CD4-positive, alpha-beta T cell treated with Interleukin-4 for 1 hour (primary cell): ENCODE data around the gene ENTREP3.
A peak's percentile ranks its signal among the peaks of the same experiment; 100 is the strongest.
"Not testable (repeated sequence)": the region's sequence is repeated elsewhere in the genome, so short reads cannot be mapped to it uniquely, and the experiment has no call there.

Experiments used
- DNase-seq, 2 donors: peaks; one replicate each; pipeline ENCODE4 v3.0.0-alpha.2; 2020 to 2022

Gene ENTREP3, protein sequence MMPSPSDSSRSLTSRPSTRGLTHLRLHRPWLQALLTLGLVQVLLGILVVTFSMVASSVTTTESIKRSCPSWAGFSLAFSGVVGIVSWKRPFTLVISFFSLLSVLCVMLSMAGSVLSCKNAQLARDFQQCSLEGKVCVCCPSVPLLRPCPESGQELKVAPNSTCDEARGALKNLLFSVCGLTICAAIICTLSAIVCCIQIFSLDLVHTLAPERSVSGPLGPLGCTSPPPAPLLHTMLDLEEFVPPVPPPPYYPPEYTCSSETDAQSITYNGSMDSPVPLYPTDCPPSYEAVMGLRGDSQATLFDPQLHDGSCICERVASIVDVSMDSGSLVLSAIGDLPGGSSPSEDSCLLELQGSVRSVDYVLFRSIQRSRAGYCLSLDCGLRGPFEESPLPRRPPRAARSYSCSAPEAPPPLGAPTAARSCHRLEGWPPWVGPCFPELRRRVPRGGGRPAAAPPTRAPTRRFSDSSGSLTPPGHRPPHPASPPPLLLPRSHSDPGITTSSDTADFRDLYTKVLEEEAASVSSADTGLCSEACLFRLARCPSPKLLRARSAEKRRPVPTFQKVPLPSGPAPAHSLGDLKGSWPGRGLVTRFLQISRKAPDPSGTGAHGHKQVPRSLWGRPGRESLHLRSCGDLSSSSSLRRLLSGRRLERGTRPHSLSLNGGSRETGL

DNA sequence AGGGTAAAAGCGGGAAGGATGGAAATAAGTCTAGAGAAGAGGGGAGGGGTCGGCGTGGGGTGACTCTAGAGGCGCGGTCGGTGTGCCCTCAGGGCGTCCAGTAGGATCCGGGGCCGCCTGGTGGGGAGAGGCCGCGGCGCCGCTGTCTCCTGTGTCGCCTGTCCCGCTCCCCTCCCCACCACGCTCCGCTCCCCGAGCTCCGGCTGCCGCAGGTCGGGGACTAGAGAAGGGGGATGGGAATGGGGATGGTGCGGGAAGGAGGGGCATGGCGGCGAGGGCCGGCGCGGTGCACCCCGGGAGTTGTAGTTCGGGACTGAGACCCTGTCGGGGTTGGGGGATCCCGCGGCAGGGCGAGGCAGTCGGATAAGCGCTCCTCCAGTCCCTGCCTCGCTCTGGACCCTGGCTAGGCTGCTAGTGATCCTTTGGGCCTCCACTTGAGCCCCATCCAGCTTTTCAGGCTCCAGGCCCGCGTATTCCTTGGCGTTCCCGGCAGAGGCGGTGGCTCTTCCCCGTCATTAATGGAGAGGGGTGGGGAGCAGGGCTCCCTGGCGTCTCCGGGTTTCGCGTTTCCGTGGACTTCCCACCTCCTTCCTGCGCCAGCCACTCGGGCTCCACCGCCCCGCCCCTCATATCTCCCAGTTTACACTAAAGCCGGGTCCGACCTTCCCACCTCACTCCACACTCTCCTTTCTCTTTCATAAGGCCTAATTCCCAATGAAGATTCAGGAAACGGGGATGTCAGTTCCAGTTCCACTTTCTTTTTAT is at the start of gene ENTREP3:
Gene ENTREP3 (minus strand): TSS at position 241 of the 765 bp plus-strand sequence. CDS start 606 bp downstream, outside the sequence.
- peak; percentile 77 to 82 for DNase-seq

DNA sequence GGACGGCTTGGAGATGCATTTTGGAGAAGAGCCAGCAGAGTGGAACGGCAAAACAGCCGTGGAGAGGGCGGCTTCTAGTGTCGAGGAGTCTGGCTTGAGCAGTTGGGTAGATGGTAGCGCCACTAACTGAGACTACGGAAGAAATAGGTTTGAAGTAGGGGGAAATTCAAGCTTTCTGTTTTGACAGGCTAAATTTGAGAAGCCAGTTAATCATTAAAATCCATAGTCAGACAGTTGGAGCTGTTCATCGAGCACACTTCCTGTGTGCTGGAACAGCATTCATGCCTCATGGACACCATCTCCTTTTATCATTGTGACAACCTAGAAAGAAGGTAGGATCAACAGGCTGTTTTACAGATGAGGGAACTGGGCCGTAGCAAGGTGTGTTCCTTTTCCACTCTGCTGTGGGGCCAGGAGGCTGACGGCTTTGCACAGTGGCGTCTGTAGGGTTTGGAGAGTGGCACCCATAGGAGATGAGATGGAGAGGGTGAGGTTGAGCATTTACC is 49.3 kb upstream of the ENTREP3 start:
- DNase-seq, result no peak

DNA sequence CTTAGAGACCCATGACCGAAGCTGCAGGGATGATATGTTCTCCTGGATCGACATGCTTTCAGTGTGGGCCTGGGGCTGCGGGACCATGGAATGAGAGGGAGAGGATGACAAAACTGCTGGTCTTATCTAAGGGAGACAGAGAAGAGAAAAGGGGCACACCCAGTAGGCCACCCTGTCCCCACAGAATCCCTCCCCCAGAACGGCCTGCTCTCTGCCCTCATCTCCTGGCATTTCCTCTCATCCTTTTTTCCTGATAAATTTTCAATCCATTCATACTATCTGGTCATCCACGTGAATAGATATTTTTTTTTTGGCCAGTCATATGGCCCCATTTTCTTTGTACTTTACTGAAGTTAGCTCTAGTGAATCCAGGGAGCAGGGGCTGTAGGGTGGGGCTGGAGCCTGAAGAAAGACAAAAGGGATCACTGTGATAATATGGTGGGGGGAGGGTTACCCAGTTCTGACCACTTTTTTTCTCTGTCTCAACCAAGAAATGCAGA is 46.1 kb upstream of the ENTREP3 start, which contains the start of gene PKLR:
Gene PKLR (minus strand): TSS at position 97 of the 500 bp plus-strand sequence. CDS start 43 bp downstream, at position 54.
- no peak for DNase-seq

DNA sequence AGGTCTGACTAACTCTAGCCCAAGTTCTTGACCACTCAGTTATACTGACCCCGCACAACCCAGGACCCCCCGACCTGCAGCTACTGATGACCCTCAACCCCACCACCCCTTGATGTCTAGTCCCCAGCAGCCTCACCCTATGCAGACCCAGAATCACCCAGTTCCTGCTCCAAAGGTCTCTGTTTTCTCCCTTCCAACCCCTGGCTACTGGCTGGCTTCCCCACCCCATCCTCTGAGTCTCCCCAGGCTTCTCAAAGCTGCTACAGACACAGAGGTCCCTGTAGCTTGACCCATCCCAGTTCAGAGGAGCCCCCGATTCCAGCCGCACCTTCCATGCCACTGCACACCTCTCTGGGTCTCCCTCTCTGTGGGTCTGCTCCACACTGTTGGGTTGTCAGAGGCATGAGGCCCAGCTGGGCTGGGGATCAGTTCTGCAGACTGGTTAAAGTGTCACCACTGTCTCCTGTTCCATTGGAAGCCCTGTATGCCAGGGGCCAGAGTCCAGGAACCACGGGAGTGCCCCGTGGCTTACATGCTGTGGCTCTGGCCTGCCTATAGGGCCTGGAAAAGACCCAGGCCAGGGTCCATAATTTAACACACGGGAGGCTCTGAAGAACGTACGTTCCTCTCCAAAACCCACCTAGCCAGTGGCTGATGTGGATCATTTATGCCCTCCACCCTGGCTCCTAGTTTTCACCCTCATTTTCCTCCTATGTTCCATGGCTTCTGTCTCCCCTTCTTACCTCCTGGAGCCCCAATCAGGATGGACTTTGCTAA is 45.5 kb upstream of the ENTREP3 start:
- DNase-seq, result no peak

DNA sequence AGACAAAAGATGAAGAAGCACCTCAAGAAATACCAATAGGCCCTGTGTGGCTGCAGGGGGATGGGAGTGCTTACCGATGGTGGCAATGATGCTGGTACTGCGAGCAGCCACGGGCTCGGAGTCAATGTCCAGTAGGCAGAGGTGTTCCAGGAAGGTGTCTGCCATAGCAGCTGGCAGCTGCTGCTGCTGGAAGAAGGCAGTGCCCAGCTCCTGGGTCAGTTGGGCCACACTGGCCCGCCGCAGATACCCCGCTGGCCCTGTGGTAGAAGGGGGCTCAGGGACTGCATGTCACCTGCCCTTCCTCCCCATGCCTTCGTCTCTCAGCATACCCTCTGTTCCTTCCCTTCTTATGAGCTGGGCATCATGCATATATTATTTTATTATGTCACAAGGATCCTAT is 44.7 kb upstream of the ENTREP3 start:
- no peak for DNase-seq

DNA sequence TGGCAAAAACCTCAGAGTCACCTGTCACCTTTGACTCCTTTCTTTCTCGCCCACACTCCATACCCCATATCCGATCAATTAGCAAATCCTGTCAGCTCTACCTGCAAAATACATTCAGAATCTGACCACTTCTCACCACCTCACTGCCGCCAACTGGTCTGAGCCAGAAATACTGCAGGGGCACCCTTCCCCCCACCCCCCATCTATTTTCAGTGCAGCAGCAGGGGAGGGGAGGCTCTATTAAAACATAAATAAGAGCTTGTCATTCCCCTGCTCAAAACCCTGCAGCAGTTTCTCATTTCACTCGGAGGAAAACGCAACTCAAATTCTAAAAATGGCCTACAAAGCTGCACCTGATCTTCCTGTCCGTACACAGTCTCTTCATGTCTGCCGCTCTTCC is 42.1 kb upstream of the ENTREP3 start:
- no peak for DNase-seq

DNA sequence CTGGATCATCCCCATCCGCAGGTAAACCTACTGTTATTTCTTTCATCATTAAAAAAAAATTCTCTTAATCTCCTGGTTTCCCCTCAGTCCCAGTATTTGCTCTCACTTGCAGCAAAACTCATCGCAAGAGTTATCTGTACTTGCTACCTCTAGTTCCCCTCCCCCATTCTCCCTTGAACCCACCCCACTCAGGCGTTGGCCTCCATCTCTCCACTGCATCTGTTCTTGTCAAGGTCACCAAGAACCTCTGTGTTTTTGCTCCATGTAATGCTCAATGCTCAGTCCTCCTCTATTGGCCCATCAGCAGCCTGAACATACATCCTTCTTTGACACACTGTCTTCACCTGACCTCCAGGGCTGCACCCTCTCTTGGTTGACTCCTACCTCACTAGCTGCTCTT is 41.4 kb upstream of the ENTREP3 start:
- DNase-seq, result no peak

DNA sequence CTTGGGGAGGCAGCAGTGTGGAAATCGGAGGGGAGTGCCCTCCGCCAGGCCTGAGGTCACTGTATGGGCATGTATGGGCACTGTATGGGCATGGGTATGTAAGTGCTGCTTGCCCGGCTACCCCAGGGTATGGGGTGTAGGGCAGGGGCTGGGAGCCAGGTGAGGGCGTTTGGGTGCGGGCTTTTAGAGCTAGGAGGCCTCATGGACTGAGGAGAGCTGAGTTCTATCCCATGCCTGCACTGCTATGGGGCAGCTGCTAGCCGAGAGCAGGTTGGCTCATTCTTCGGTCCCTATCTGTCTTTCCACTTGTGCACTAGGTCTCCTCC is 40.6 kb upstream of the ENTREP3 start:
- no peak for DNase-seq

DNA sequence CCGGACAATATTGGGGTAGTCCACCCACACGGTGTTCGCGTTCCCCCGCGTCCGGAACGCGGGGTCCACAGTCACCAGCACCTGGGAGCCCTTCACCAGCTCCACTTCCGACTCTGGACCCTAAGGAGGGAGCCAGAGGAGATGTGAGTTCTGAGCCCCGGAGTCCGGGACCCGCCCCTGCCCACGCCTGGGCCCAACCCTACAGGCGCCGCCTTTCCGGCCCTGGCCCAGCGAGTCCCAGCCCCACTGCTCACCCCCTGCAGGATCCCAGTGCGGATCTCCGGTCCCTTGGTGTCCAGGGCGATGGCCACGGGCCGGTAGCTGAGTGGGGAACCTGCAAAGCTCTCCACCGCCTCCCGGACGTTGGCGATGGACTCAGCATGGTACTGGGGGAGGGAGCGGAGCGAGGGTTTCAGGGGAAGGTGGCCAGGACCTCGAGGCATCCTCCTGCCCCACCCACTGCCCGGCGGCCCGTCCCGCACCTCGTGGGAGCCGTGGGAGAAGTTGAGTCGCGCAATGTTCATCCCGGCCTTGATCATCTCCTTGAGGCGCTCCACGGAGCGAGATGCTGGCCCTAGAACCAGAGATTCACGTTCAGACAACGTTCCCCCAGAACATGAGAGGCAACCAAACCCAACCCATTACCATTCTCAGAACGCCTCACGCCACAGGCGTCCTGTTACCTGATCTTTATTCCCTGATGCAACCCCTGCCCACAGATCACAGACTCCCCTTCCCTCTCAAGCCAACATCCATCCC is 40.1 kb upstream of the ENTREP3 start:
- no peak for DNase-seq

DNA sequence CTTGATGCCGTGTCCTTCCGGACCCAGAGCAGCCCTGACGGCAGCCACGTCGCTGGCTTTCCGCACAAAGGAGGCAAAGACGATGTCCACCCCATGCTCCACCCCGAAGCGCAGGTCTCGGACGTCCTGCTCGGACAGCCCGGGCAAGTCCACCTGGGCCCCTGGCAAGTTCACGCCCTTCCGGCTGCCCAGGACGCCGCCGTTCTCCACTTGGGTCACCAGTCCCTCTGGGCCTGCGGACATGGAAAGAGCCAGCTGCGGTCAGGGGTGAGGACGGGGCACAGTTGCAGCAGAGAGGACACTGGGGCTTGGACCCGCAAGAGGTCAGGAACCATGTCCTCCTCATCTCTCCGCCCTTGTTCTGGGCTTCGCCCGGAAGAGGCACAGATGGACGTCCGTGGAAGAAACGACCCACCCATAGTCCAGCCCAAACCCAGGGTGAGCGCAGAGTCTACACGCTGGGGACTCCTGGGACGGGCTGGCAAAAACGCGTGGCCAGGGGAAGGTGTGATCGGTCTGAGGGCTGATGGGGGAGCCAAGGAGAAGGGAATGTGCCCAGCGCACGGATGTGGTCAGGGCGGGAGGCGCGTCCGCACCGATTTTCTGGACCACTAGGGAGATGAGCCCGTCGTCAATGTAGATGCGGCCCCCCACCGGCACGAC is 39.4 kb upstream of the ENTREP3 start:
- no peak for DNase-seq

DNA sequence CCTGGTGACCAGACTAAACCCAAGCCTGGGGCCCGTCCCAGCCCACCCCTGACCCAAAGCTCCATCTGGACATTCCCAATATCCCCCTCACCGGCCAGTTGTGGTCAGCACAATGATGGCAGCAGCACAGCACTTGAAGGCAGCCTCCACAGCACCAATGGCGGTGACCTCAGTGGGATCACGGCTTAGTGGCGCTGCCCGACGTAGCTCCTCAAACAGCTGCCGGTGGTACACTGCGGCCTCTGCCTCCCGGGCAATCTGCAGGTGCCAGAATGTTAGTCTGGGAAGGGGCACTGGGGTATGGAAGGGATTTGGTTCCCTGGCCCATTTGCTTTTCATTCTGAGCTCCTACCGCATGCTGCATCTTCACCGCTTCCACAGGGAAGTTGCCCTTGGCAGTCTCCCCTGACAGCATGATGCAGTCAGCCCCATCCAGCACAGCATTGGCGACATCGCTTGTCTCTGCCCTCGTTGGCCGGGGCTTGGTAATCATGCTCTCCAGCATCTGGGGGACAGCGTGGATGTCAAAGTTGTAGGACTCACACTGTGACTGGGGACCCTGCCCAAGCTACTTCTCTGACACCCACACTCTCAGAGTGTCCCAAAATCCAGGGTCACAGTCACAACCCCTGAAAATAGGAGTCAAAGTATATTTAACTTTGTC is 37.9 kb upstream of the ENTREP3 start:
- DNase-seq, result no peak

DNA sequence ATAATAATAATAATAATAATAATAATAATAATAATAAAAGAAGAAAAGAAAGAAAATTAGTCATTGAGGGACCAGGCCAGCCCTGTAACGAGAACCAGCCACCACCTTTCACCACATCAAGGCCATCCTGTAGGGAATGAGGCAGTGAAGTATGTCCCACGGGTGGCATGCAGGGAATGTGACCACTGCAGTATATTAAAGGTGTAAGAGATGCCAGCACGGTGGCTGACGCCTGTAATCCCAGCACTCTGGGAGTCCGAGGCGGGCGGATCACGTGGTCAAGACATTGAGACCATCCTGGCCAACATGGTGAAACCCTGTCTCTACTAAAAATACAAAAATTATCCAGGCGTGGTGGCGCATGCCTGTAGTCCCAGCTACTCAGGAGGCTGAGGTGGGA is 35.7 kb upstream of the ENTREP3 start:
- DNase-seq, result not testable (repeated sequence)

DNA sequence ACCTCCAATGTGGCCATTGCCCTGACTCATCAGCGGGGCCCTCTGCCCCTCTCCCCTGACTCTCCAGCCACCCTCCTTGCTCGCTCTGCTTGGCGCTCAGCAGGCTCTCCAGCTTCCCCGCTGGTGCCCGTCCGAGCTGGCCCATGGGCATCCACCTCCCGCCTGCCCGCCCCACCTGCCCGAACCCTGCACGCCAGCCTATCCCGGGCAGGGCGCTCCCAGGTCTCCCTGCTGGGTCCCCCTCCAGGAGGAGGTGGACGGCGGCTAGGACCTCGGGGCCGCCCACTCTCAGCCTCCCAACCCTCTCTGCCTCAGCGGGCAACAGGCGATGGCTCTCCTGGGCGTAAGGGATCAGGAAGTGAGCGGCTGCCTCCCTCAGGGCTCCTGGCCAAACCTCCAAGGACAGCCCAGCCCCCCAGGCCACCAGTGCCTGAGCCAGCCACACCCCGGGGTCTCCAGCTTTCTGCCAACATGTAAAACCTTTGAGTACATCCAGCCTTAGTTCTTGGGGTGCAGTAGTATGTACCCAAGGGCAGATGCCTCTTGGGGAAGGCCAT is 32.8 kb upstream of the ENTREP3 start:
- no peak for DNase-seq

DNA sequence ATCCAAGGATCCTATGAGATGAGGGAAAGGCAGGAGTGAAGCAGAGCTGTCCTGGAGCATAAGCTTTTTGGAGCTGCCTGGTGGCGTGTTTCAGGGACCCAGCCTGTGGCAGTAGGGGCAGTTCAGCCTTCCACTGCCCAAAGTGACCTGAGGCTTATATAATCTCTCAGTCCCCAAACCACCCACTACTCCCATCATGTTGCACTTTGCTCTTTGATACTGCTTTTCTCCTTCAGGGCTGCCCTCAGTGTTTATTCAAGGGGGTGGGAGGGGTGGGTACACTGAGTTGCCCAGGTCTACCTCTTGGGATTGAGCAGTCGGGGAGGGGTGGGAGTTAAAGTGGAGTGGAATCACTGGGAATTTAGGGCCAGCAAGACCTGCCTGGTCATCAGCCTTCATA is 31.3 kb upstream of the ENTREP3 start:
- no peak for DNase-seq

DNA sequence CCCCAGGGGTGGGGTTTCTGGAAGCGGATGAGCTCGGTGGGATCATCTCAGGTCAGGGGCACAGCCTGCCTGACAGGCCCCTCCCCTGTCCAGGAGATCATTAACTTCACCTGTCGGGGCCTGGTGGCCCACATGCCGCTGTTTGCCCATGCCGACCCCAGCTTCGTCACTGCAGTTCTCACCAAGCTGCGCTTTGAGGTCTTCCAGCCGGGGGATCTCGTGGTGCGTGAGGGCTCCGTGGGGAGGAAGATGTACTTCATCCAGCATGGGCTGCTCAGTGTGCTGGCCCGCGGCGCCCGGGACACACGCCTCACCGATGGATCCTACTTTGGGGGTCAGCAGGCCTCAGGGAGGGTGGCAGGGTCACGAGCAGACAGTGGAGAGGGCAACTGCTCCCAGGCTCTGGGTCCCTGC is 30.4 kb upstream of the ENTREP3 start:
- DNase-seq, result no peak

DNA sequence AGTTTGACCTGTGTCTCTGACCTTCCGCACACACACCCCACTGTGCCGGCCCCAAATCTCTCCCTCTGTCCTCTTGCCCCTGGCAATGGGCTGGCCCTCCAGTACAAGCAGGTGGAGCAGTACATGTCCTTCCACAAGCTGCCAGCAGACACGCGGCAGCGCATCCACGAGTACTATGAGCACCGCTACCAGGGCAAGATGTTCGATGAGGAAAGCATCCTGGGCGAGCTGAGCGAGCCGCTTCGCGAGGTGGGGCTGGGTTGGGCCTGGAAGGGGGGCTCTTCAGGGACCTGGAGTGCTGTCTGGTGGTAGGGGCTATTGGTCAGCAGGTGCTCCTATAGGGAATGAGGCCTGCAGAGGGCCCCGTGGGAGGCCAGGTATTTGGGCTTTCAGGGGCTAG is 29.8 kb upstream of the ENTREP3 start:
- no peak for DNase-seq

DNA sequence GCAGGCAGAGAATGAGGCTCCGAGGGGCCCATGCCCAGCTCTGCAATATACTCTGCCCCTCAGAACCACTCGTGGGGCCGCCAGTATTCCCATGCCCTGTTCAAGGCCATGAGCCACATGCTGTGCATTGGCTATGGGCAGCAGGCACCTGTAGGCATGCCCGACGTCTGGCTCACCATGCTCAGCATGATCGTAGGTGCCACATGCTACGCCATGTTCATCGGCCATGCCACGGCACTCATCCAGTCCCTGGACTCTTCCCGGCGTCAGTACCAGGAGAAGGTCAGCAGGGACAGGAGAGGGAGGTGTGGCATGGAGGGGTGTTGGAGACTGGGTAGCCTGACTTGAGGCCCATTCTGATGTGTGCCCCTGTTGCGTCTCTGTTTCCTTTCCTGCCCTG is 29.2 kb upstream of the ENTREP3 start:
- DNase-seq, result no peak

DNA sequence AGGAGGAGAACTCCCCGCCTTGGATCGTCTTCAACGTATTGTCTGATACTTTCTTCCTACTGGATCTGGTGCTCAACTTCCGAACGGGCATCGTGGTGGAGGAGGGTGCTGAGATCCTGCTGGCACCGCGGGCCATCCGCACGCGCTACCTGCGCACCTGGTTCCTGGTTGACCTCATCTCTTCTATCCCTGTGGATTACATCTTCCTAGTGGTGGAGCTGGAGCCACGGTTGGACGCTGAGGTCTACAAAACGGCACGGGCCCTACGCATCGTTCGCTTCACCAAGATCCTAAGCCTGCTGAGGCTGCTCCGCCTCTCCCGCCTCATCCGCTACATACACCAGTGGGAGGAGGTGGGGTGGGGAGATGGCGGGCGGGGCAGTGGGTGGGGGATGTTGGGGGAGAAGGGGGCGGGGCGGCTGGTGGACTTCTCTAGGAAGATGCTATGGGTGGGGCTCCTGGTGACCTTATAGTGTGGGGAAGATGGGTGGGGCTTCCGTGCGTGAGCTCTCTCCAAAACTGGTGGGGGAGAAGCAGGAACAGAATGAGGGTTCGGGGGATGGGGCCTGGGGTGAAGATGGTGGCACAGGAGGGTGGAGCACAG is 27.3 kb upstream of the ENTREP3 start:
- no peak for DNase-seq

DNA sequence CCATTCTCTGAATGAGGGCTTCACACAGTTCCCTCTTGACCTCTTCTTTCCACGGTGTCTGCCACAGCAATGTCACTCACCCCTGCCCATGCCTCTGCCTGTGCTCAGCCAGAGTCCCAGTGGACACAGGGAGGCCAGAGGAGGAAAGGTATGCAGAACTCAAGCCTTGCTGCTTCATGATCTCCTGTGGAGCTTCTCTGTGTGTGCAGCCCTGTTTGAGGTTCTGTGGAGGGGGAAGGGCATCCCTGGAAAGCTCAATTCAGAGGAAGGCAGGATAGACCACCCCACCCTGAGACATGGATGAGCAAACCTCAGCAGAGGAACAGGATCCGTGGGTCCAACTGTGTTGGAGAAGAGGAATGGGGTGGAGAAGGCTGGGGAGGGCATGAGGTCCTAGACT is 24.0 kb upstream of the ENTREP3 start:
- DNase-seq, result no peak

DNA sequence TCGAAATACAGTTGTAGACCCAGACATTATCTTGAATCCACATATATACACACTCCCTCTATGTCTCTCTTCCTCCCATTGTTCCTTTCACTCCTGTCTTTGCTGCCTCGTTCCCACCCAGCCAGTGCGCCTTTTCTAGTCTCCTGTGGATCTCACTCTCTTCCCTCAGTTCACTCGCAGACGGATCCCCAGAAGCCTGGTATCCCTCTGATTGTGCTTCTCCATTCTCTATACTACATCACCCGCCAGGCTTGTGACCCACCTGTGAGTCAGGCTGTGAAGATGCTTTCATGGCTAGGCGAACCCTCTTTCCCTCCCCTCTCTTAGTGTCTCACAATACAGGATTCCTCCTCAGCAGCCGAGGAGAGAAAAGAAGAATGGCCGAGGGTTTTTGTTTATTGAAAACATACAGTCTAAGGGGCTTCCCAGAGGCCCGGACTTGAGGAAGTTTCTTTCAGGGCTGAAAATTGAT is 23.4 kb upstream of the ENTREP3 start:
- no peak for DNase-seq
